Vagina (tissue), 2 donors: ENCODE data around the gene ECT2L.
A peak's percentile ranks its signal among the peaks of the same experiment; 100 is the strongest.

Source experiments
- POLR2A ChIP-seq, 2 donors: fragments of 450-650 bp; IDR thresholded peaks; one replicate each; pipeline ENCODE4 v1.6.1; 2017; ENCODE audit warnings: antibody characterized with exemption in 2 of 2, mild to moderate bottlenecking in 2 of 2, moderate library complexity in 2 of 2
- POLR2AphosphoS5 ChIP-seq, 2 donors: sonication (generic); formaldehyde crosslinking; IDR thresholded peaks; one replicate each; pipeline ENCODE4 v1.9.0; 2017; ENCODE audit warnings: antibody characterized with exemption in 2 of 2, mild to moderate bottlenecking in 2 of 2, low read depth in 1 of 2; ENCODE audit not compliant: insufficient read depth in 1 of 2
- TF ChIP-seq, protein P1 (sequence below), 3 experiments: fragments of 450-650 bp in 2 of 3; fragments of 200-600 bp in 1 of 3; sonication (generic) in 1 of 3; IDR thresholded peaks; one replicate each; pipeline ENCODE4 v1.5.1; 2017 to 2019; ENCODE audit warnings: antibody characterized with exemption in 3 of 3, mild to moderate bottlenecking in 2 of 3, moderate library complexity in 2 of 3

DNA sequence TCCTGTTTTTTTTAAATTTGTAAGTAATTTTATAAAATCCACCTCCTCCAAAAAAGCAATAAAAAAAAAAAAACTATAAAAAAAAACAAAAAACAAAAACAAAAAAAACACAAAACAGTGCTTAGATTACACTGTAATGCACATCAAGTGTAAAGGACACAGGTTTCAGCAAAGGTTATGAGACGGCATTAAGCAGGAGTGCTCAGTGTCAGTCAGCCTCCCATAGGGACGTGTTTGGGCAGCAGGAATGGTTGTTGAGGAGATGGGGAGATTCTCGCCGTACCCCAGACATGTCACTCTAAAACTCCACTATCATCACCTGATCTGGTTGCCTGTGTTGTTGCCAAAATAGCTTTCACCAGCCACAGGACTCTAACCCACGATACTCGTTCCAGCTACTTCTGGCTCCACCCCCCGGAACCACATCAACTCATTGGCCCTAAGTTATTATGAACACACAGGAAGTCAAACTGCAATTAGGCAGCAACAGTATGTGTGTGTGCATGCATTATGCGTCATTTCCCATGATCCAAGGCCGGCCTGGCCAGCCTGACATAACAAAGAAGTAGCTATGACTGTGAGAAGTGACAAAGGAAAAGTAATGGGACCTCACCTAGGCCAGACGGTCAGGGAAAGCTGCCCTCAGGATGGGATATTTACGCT lies 28.7 kb downstream of the ECT2L start:
- TF ChIP-seq, protein P1, sequence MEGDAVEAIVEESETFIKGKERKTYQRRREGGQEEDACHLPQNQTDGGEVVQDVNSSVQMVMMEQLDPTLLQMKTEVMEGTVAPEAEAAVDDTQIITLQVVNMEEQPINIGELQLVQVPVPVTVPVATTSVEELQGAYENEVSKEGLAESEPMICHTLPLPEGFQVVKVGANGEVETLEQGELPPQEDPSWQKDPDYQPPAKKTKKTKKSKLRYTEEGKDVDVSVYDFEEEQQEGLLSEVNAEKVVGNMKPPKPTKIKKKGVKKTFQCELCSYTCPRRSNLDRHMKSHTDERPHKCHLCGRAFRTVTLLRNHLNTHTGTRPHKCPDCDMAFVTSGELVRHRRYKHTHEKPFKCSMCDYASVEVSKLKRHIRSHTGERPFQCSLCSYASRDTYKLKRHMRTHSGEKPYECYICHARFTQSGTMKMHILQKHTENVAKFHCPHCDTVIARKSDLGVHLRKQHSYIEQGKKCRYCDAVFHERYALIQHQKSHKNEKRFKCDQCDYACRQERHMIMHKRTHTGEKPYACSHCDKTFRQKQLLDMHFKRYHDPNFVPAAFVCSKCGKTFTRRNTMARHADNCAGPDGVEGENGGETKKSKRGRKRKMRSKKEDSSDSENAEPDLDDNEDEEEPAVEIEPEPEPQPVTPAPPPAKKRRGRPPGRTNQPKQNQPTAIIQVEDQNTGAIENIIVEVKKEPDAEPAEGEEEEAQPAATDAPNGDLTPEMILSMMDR (IDR thresholded peaks at IDR 0.05) = no peak
- TF ChIP-seq POLR2A (IDR thresholded peaks at IDR 0.05) = no peak
- TF ChIP-seq POLR2AphosphoS5 (IDR thresholded peaks at IDR 0.05; ENCODE audit: insufficient read depth in 1 of 2, low read depth in 1 of 2) = peak in 1 of 2 donors; percentile 18
